ENCODE data around the gene HVCN1.

Gene HVCN1

GRCh38 chr12:110613071-110613770 lies 75.7 kb downstream of the HVCN1 start:
- no peak for DNase-seq

GRCh38 chr12:110606253-110606611 lies 82.7 kb downstream of the HVCN1 start:
- no peak for DNase-seq

- DNase-seq: peak; percentile 57 to 73
These were observed 86.7 kb downstream of the HVCN1 start for GRCh38 chr12:110602085-110602814.

DNA sequence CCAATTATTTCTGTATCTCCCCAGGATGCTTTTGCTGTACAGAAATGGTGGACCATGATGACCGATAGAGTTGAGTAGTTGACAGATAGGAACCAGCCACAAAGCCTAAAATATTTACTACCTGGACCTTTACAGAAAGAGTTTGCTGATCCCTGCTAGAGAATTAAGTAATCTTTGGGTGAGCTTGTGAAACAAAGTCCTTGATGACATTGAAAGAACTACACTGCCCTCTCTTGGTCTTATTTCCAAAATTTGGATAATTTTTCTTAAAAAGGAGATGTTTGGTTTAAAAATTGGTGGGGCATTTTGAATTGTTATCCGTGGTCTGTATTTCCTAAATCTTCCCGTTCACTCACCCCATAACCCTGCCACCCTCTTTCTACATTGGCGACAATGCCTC lies 88.7 kb downstream of the HVCN1 start:
- peak; percentile 71 to 96 for DNase-seq

- peak; percentile 44 to 54 for DNase-seq
These were observed 89.6 kb downstream of the HVCN1 start for GRCh38 chr12:110599334-110599733.

Measured in inflammatory macrophage treated with lipopolysaccharide for 1 hour (primary cell).